GM23248 (cell line): ENCODE data around the gene MAGI1. TPM values are rescaled to one million over a fixed set of nuclear protein-coding genes. Genes with fewer than 3 reads are reported as not detected.

Source experiments
- DNase-seq: peaks from one replicate; pipeline ENCODE4 v3.0.0-alpha.2; 2015
- H2AFZ ChIP-seq: fragments of 200-600 bp; sonication (generic); 2 replicates; pipeline ENCODE4 v1.6.1; 2016; ENCODE audit warnings: antibody characterized with exemption
- H3F3A ChIP-seq: fragments of 200-600 bp; sonication (generic); 2 replicates; pipeline ENCODE4 v1.6.1; 2016; ENCODE audit warnings: mild to moderate bottlenecking, antibody characterized with exemption, mixed run types; ENCODE audit not compliant: insufficient read depth
- H3K27ac ChIP-seq: fragments of 200-600 bp; sonication (generic); 2 replicates; pipeline ENCODE4 v1.5.1; 2016; ENCODE audit warnings: mild to moderate bottlenecking
- H3K27me3 ChIP-seq: fragments of 200-600 bp; sonication (generic); replicated peaks from 2 replicates; pipeline ENCODE4 v1.6.1; 2016; ENCODE audit warnings: mild to moderate bottlenecking; ENCODE audit not compliant: insufficient read depth
- H3K36me3 ChIP-seq: fragments of 200-600 bp; sonication (generic); 2 replicates; pipeline ENCODE4 v1.6.1; 2016; ENCODE audit warnings: low read depth, mild to moderate bottlenecking
- H3K4me1 ChIP-seq: fragments of 200-600 bp; sonication (generic); 2 replicates; pipeline ENCODE4 v1.6.1; 2016; ENCODE audit warnings: mild to moderate bottlenecking; ENCODE audit not compliant: insufficient read depth
- H3K4me2 ChIP-seq: fragments of 200-600 bp; sonication (generic); one replicate; pipeline ENCODE4 v1.6.1; 2016; ENCODE audit warnings: mild to moderate bottlenecking; ENCODE audit not compliant: unreplicated experiment
- H3K4me3 ChIP-seq: fragments of 200-600 bp; sonication (generic); 2 replicates; pipeline ENCODE4 v1.5.1; 2016; ENCODE audit warnings: mild to moderate bottlenecking
- H3K79me2 ChIP-seq: fragments of 200-600 bp; sonication (generic); 2 replicates; pipeline ENCODE4 v1.6.1; 2016; ENCODE audit warnings: mild to moderate bottlenecking; ENCODE audit not compliant: insufficient read depth
- H3K9ac ChIP-seq: fragments of 200-600 bp; sonication (generic); 2 replicates; pipeline ENCODE4 v1.6.1; 2016; ENCODE audit warnings: mild to moderate bottlenecking
- H3K9me2 ChIP-seq: fragments of 200-600 bp; sonication (generic); 2 replicates; pipeline ENCODE4 v1.6.1; 2016; ENCODE audit warnings: mixed run types, mild to moderate bottlenecking, moderate library complexity; ENCODE audit not compliant: insufficient read depth
- H3K9me3 ChIP-seq: fragments of 200-600 bp; sonication (generic); one replicate; pipeline ENCODE4 v1.6.1; 2017; ENCODE audit warnings: low read depth
- H4K20me1 ChIP-seq: fragments of 200-600 bp; sonication (generic); 2 replicates; pipeline ENCODE4 v1.6.0; 2016; ENCODE audit not compliant: insufficient read depth
- EZH2 ChIP-seq: fragments of 200-600 bp; sonication (generic); IDR thresholded peaks from 2 replicates; pipeline ENCODE4 v1.6.1; 2018; ENCODE audit warnings: antibody characterized with exemption, mild to moderate bottlenecking; ENCODE audit not compliant: insufficient read depth, poor library complexity, severe bottlenecking
- EZH2phosphoT487 ChIP-seq: fragments of 200-600 bp; sonication (generic); IDR thresholded peaks from 2 replicates; pipeline ENCODE4 v1.6.1; 2018; ENCODE audit warnings: antibody characterized with exemption, moderate library complexity, mild to moderate bottlenecking, low read depth; ENCODE audit not compliant: insufficient read depth
- WGBS, 2 experiments: methylation state at CpG; one replicate each; pipeline ENCODE4 v1.1.6; 2015 to 2017; ENCODE audit warnings: low lambda C conversion rate in 2 of 2, low coverage in 1 of 2; ENCODE audit errors: missing lambda C conversion rate in 2 of 2; 5-methylcytosine and 5-hydroxymethylcytosine counted together
- in situ Hi-C: fragments of 300-500 bp; cut with MboI; formaldehyde crosslinking; loops from 2 replicates; pipeline ENCODE4 v1.15.0; 2020
- polyA plus RNA-seq: library from polyadenylated mRNA; unstranded; fragments of >200 nt; fragmentation: Nextera tagmentation; extraction: Ambion mirVana; gene quantifications from 2 replicates; pipeline ENCODE4 v1.2.1, GENCODE V29; 2016
- total RNA-seq: library from RNA; depleted of rRNA; stranded (reverse); fragments of >200 nt; shearing (Covaris generic); gene quantifications from 2 replicates; pipeline ENCODE4 v1.2.3, GENCODE V29; 2014

Gene MAGI1
- total and polyA plus RNA-seq, 2 experiments from 2014 or later, result 7.3 to 13.8 TPM

DNA sequence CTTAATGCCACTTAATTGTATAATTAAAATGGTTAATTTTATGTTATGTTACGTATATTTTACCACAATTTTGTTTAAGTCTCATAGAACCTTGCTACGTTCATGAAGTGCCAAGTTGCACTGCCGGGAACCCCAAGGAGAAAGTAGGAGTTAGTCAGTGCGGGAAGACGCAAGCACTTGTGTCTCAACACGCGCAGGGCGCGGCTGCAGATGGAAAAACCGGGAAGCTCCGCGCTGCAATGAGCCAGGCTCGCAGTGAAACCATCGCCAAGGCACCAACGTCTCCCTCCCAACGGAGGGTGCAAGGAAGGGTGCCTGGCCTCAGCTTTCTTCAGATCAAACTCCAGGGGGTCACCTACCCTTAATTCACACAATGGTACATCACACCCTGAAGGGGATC lies 21.6 kb downstream of the MAGI1 start:
- TF ChIP-seq EZH2phosphoT487 (no peak), EZH2 (no peak)
- Histone ChIP-seq H3K27ac (no peak overlapping the region), H3K9me3 (no peaks in the 10 kb centered on the region), H3K4me1 (peaks cover 9% of the 10 kb centered on the region), H3K79me2 (peaks cover 100% of the 10 kb centered on the region), H3K9me2 (no peaks in the 10 kb centered on the region), H3K4me3 (no peak overlapping the region), H3F3A (0 out of 2 replicates have a peak, but pooled peaks cover 2% of the 10 kb centered on the region), H2AFZ (no peak overlapping the region), H3K9ac (no peak overlapping the region), H4K20me1 (peaks cover 4% of the 10 kb centered on the region; the same call in 1 of the 2 replicates), H3K36me3 (no peaks in the 10 kb centered on the region), H3K4me2 (no peak overlapping the region), H3K27me3 (no peaks in the 10 kb centered on the region)
- 85 to 88% methylated on average over 16 of the region's 16 CpGs for WGBS, 2 experiments
- in situ Hi-C loops, result no loop called here
- no peak for DNase-seq

- H3K4me2 ChIP-seq, result no peak overlapping the region
- WGBS, 2 experiments, result 94 to 96% methylated on average over 4 of the region's 4 CpGs
- TF ChIP-seq EZH2phosphoT487 (no peak), EZH2 (no peak)
- DNase-seq, result no peak
- H3K27ac ChIP-seq, result no peak overlapping the region
- no peaks in the 10 kb centered on the region for H3K9me3 ChIP-seq
- H3F3A ChIP-seq, result 0 out of 2 replicates have a peak, but pooled peaks cover 3% of the 10 kb centered on the region
- peaks cover 100% of the 10 kb centered on the region for H3K79me2 ChIP-seq
- H3K36me3 ChIP-seq, result no peaks in the 10 kb centered on the region
- H3K4me3 ChIP-seq, result no peak overlapping the region
- in situ Hi-C loops, result no loop called here
- H3K27me3 ChIP-seq, result no peaks in the 10 kb centered on the region
- H3K4me1 ChIP-seq, result no peaks in the 10 kb centered on the region
- H4K20me1 ChIP-seq, result peaks cover 4% of the 10 kb centered on the region; the same call in 1 of the 2 replicates
- H3K9ac ChIP-seq, result no peak overlapping the region
- no peaks in the 10 kb centered on the region for H3K9me2 ChIP-seq
- no peak overlapping the region for H2AFZ ChIP-seq
Observed at GRCh38 chr3:66015841-66016240, 22.9 kb downstream of the MAGI1 start.

GRCh38 chr3:66014651-66015050 lies 24.1 kb downstream of the MAGI1 start:
- Histone ChIP-seq H3K4me2 (no peak overlapping the region), H3K4me1 (no peaks in the 10 kb centered on the region), H3K36me3 (no peaks in the 10 kb centered on the region), H2AFZ (no peak overlapping the region), H3K27me3 (no peaks in the 10 kb centered on the region), H3K9me2 (no peaks in the 10 kb centered on the region), H3K27ac (no peak overlapping the region), H3K9ac (no peak overlapping the region), H3F3A (0 out of 2 replicates have a peak, but pooled peaks cover 3% of the 10 kb centered on the region), H4K20me1 (peaks cover 4% of the 10 kb centered on the region; the same call in 1 of the 2 replicates), H3K79me2 (peaks cover 100% of the 10 kb centered on the region), H3K4me3 (no peak overlapping the region), H3K9me3 (no peaks in the 10 kb centered on the region)
- no peak for TF ChIP-seq EZH2
- no peak for TF ChIP-seq EZH2phosphoT487
- DNase-seq, result no peak
- in situ Hi-C loops, result no loop called here
- WGBS, 2 experiments, result 61 to 77% methylated on average over 2 of the region's 2 CpGs

GRCh38 chr3:66014056-66014455 lies 24.7 kb downstream of the MAGI1 start:
- Histone ChIP-seq H3K27ac (no peak overlapping the region), H3K4me3 (no peak overlapping the region), H3K4me1 (no peaks in the 10 kb centered on the region), H3K4me2 (no peak overlapping the region), H3K9me2 (no peaks in the 10 kb centered on the region), H3K79me2 (peaks cover 100% of the 10 kb centered on the region), H3K9me3 (no peaks in the 10 kb centered on the region), H3K9ac (no peak overlapping the region), H2AFZ (no peak overlapping the region), H3F3A (0 out of 2 replicates have a peak, but pooled peaks cover 3% of the 10 kb centered on the region), H3K27me3 (no peaks in the 10 kb centered on the region), H4K20me1 (peaks cover 4% of the 10 kb centered on the region; the same call in 1 of the 2 replicates), H3K36me3 (no peaks in the 10 kb centered on the region)
- in situ Hi-C loops, result no loop called here
- no peak for DNase-seq
- 95 to 100% methylated on average over 2 of the region's 2 CpGs for WGBS, 2 experiments
- TF ChIP-seq EZH2 (no peak), EZH2phosphoT487 (no peak)

GRCh38 chr3:66012711-66013110 lies 26.0 kb downstream of the MAGI1 start:
- Histone ChIP-seq H3K36me3 (no peaks in the 10 kb centered on the region), H3K27me3 (no peaks in the 10 kb centered on the region), H3K79me2 (peaks cover 100% of the 10 kb centered on the region), H3K4me3 (no peak overlapping the region), H3K9me2 (no peaks in the 10 kb centered on the region), H4K20me1 (peaks cover 4% of the 10 kb centered on the region), H3K4me2 (no peak overlapping the region), H3K9ac (no peak overlapping the region), H3K27ac (no peak overlapping the region), H2AFZ (no peak overlapping the region), H3F3A (0 out of 2 replicates have a peak, but pooled peaks cover 3% of the 10 kb centered on the region), H3K4me1 (no peaks in the 10 kb centered on the region), H3K9me3 (no peaks in the 10 kb centered on the region)
- in situ Hi-C loops, result no loop called here
- DNase-seq, result no peak
- no peak for TF ChIP-seq EZH2
- no peak for TF ChIP-seq EZH2phosphoT487
- 85 to 86% methylated on average over 2 of the region's 2 CpGs for WGBS, 2 experiments
